NT2/D1 (cell line): ENCODE measurements around the gene PRKG1.

ENCODE experiments used
- DNase-seq: peaks from one replicate; pipeline ENCODE4 v3.0.0-alpha.2; 2011; ENCODE audit warnings: low read depth, low spot score
- H3K27me3 ChIP-seq: 2 replicates; pipeline ENCODE4 v1.6.0; 2011; ENCODE audit warnings: mild to moderate bottlenecking; ENCODE audit not compliant: insufficient read length, insufficient read depth
- H3K36me3 ChIP-seq: 2 replicates; pipeline ENCODE4 v1.6.1; 2011; ENCODE audit warnings: mild to moderate bottlenecking, low read length, mixed read lengths; ENCODE audit not compliant: insufficient read depth, insufficient read length
- H3K4me1 ChIP-seq: 2 replicates; pipeline ENCODE4 v1.5.1; 2011; ENCODE audit not compliant: insufficient read depth, insufficient read length
- H3K4me3 ChIP-seq: 2 replicates; pipeline ENCODE4 v1.5.1; 2011; ENCODE audit warnings: low read depth; ENCODE audit not compliant: insufficient read length
- H3K9ac ChIP-seq: 2 replicates; pipeline ENCODE4 v1.6.0; 2011; ENCODE audit warnings: low read depth; ENCODE audit not compliant: insufficient read length
- H3K9me3 ChIP-seq: 2 replicates; pipeline ENCODE4 v1.5.1; 2011; ENCODE audit warnings: mild to moderate bottlenecking, low read length; ENCODE audit not compliant: insufficient read depth
- SUZ12 ChIP-seq: IDR thresholded peaks from 2 replicates; pipeline ENCODE4 v1.6.1; 2011; ENCODE audit not compliant: insufficient read length, insufficient read depth; ENCODE audit errors: extremely low read depth
- YY1 ChIP-seq: IDR thresholded peaks from 2 replicates; pipeline ENCODE4 v1.6.1; 2011; ENCODE audit not compliant: insufficient read length, insufficient read depth
- ZNF274 ChIP-seq: IDR thresholded peaks from 2 replicates; pipeline ENCODE4 v1.6.1; 2011; ENCODE audit warnings: mild to moderate bottlenecking, low read depth, low read length

PRKG1 gene

DNA sequence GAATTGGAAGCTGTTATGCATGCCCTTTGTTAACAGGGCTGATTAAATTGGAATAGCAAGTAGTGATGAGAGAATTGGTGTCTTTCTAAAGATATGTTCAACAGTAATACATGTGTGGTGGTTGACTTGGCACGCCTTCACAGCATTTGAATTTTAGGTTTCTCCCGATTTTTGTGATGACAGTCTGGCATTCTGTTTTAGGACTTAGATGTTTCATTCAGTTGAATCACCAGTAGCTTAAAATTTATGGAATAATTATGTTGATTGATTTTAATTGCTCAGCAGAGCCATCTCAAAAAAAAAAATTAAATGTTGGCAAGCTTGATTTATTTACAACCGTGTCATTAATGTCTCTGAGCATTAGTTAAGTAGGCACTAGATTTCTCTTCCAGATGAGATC lies 405.4 kb downstream of the PRKG1 start:
- Histone ChIP-seq H3K9me3 (no peaks in the 10 kb centered on the region), H3K36me3 (no peaks in the 10 kb centered on the region), H3K27me3 (no peaks in the 10 kb centered on the region), H3K4me3 (no peak overlapping the region), H3K4me1 (no peaks in the 10 kb centered on the region), H3K9ac (no peak overlapping the region)
- no peak for TF ChIP-seq YY1
- no peak for TF ChIP-seq SUZ12
- no peak for TF ChIP-seq ZNF274
- no peak for DNase-seq

DNA sequence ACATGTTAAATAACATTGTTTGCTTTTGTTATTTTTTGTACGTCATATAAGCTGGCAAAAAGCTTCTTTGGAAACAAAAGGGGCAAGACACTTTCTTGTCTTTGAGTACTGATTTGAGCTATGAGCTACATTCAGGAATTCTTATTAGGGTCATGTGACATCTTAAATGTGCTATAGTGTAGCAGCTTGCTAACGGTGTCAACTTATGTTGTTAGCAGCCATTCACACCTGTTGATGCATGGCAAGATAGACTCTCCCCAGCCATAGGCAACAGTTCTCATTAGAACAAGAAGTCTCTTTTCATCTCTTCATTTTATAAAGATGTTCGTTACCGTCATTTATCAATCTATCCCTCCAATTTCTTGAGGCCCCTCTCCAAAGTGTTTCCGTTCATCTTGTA lies 411.4 kb downstream of the PRKG1 start:
- Histone ChIP-seq H3K36me3 (no peaks in the 10 kb centered on the region), H3K4me3 (no peak overlapping the region), H3K9ac (no peak overlapping the region), H3K9me3 (no peaks in the 10 kb centered on the region), H3K27me3 (no peaks in the 10 kb centered on the region), H3K4me1 (no peaks in the 10 kb centered on the region)
- no peak for TF ChIP-seq ZNF274
- no peak for DNase-seq

DNA sequence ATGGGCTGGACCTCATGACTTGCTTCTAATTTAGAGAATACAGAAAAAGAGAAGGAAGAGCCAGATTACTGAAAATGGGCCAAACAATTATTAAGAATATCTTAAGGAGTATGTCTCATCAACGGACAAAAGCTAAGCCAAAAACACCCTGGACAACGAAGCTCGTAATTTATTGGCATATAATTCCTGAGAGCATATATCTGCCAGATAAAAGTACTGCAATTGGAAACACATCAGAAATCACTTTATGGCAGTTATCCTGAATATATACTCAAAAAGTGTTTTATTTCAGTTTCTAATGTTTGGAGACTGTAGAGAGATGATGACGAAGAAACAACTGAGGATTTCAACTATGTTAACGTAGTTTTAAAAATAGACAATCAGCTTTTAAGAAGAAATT lies 413.3 kb downstream of the PRKG1 start:
- Histone ChIP-seq H3K9ac (no peak overlapping the region), H3K27me3 (no peaks in the 10 kb centered on the region), H3K36me3 (no peaks in the 10 kb centered on the region), H3K9me3 (no peaks in the 10 kb centered on the region), H3K4me3 (no peak overlapping the region), H3K4me1 (no peaks in the 10 kb centered on the region)
- no peak for DNase-seq
- TF ChIP-seq YY1 (no peak), SUZ12 (no peak), ZNF274 (no peak)

DNA sequence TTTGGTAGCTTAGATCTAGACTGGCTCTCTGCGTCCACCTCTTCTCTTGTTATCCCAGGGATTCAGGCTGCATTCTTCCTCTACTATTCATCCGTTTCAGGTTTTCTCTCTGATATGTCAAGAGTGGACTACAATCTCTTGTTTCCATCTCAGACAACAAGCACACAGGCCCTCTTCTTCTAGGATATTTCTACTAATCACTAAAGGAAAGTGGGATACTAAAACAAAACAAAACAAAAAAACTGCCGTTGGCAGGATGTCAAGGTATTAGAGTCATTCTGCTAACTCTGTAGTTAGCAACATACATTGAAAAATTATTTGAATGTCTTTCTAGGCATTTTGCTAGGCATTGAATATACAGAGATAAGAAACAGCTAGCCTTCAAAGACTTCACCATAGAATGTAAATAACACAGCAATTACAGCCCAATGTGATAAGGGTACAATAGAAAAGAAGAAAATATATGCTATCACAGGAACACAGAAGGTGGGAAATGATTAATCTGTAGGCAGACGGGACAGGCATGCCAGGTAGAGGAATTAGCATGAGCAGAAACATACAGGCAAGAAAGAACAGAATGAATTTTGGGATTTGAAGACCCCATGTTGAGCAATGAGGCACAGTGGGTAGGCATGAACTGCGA lies 414.6 kb downstream of the PRKG1 start:
- Histone ChIP-seq H3K36me3 (no peaks in the 10 kb centered on the region), H3K27me3 (no peaks in the 10 kb centered on the region), H3K9me3 (no peaks in the 10 kb centered on the region), H3K4me1 (no peaks in the 10 kb centered on the region), H3K4me3 (no peak overlapping the region), H3K9ac (no peak overlapping the region)
- TF ChIP-seq SUZ12 = no peak
- TF ChIP-seq YY1 = no peak
- no peak for TF ChIP-seq ZNF274
- DNase-seq = no peak

DNA sequence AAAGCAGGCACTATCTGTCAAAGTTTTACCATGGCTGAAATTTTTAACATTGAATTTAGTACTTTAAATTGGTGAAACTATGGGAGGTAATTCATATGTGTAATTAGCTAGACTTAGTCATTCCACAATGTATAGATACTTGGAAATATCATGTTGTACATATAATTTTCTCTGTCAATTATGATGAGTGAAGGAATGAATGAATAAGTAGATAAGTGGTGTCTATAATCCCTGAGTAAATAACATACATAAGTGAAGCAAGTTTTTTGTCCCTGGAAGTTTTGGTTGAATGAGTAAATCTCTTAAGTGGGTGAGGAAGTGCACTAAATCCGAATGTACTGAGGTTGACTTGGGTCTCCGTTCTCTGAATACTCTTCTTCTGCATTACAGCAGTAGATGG lies 424.1 kb downstream of the PRKG1 start:
- Histone ChIP-seq H3K27me3 (no peaks in the 10 kb centered on the region), H3K4me1 (no peaks in the 10 kb centered on the region), H3K4me3 (no peak overlapping the region), H3K9me3 (no peaks in the 10 kb centered on the region), H3K36me3 (no peaks in the 10 kb centered on the region), H3K9ac (no peak overlapping the region)
- no peak for DNase-seq
- TF ChIP-seq ZNF274 (no peak), SUZ12 (no peak), YY1 (no peak)

DNA sequence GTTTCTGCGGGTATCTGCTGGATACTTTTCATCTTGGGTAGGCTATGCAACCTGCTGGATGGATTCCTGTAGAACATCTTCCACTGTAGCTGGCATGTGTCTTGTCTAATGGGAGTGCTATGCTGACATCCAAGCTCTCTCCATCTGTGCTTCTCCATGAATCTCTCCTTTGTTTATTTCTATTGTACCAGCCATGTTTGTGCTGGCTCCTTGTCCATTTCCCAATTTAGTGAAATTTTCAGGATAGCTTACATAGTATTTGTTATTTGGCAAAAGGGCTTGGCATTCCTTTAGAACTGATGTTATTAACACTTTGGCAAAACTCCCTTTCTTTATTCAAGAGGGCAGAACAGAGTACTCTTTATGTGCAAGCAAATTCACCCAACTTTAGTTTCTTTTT lies 427.1 kb downstream of the PRKG1 start:
- no peak overlapping the region for H3K9ac ChIP-seq
- H3K4me1 ChIP-seq = no peaks in the 10 kb centered on the region
- no peaks in the 10 kb centered on the region for H3K27me3 ChIP-seq
- H3K9me3 ChIP-seq = no peaks in the 10 kb centered on the region
- TF ChIP-seq ZNF274 = no peak
- H3K36me3 ChIP-seq = no peaks in the 10 kb centered on the region
- DNase-seq = no peak
- H3K4me3 ChIP-seq = no peak overlapping the region

DNA sequence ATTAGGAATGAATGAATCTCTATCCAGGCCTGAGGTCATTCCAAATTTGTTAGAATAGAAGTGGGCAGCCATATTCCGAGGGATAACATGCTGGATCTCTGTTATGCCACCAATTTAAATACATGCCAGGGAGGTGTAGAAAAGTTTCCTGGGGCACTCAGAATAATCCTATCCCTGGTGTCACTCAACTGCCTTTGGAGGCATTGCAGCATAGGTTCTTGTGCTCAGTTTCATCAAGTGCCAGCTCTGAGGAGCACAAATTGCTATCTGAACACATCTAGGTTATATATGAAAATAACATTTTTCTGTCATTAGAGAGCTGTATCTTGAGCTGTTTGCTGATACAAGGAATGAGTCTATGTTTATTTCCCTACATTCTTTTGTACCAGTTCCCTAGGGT lies 427.8 kb downstream of the PRKG1 start:
- DNase-seq = no peak
- no peak overlapping the region for H3K9ac ChIP-seq

DNA sequence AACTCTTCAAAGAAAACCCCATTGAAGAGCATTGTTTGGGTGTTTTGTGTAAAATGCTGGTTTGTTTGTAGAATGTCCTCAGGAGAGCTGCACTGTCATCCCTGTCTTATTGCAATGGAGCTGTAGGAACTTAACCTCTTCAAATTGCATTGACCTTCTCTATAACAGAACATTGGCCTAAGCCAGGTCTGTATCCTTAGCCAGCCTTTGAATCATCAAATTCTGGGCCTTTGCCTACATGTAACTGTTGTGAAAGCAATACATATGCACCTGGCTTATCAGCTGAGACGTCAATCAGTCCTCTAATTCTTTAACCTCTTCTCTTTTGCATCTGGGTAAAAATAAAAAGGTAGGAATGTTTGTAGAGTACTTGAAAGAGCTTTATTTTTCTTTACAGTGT lies 429.1 kb downstream of the PRKG1 start:
- DNase-seq = no peak
- no peak overlapping the region for H3K4me3 ChIP-seq
- no peaks in the 10 kb centered on the region for H3K4me1 ChIP-seq
- no peaks in the 10 kb centered on the region for H3K36me3 ChIP-seq
- no peaks in the 10 kb centered on the region for H3K27me3 ChIP-seq
- H3K9me3 ChIP-seq = no peaks in the 10 kb centered on the region
- H3K9ac ChIP-seq = no peak overlapping the region
- no peak for TF ChIP-seq SUZ12

More for the DNA sequence above, 427.8 kb downstream of the PRKG1 start:
- TF ChIP-seq SUZ12 (no peak), ZNF274 (no peak), YY1 (no peak)
- no peaks in the 10 kb centered on the region for H3K9me3 ChIP-seq
- no peaks in the 10 kb centered on the region for H3K27me3 ChIP-seq
- H3K36me3 ChIP-seq = no peaks in the 10 kb centered on the region
- H3K4me1 ChIP-seq = no peaks in the 10 kb centered on the region
- H3K4me3 ChIP-seq = no peak overlapping the region
